Right atrium auricular region (tissue), 2 donors: ENCODE data around the gene MAB21L3. TPM values are rescaled to one million over a fixed set of nuclear protein-coding genes. Genes with fewer than 3 reads are reported as not detected.

Experiments used
- DNase-seq: peaks from one replicate; pipeline ENCODE4 v3.0.0-alpha.2; 2019; ENCODE audit warnings: low spot score
- H3K27ac ChIP-seq, 2 donors: fragments of 200-600 bp; sonication (generic); 1 replicate in 1 of 2; 2 replicates in 1 of 2; pipeline ENCODE4 v1.5.1; 2016 to 2019
- H3K27me3 ChIP-seq, 2 donors: fragments of 200-600 bp; sonication (generic); one replicate each; pipeline versions ENCODE4 v1.5.1 to v1.6.0; 2017 to 2019
- H3K36me3 ChIP-seq: fragments of 200-600 bp; sonication (generic); one replicate; pipeline ENCODE4 v1.5.1; 2016
- H3K4me1 ChIP-seq, 2 donors: fragments of 200-600 bp; sonication (generic); one replicate each; pipeline versions ENCODE4 v1.5.1 to v1.6.0; 2017 to 2019
- H3K4me3 ChIP-seq, 2 donors: fragments of 200-600 bp; sonication (generic); 1 replicate in 1 of 2; 2 replicates in 1 of 2; pipeline ENCODE4 v1.5.1; 2017 to 2019; ENCODE audit warnings: mild to moderate bottlenecking in 1 of 2, moderate library complexity in 1 of 2
- H3K9me3 ChIP-seq, 2 donors: fragments of 200-600 bp; sonication (generic); one replicate each; pipeline ENCODE4 v1.5.1; 2019
- total RNA-seq, 2 donors: library from RNA; depleted of rRNA; stranded (reverse); fragments of >200 nt; gene quantifications; one replicate each; pipeline ENCODE4 v1.1.0, GENCODE V29; 2016
- TF ChIP-seq, protein P1 (sequence below), 2 donors: fragments of 200-600 bp; sonication (generic); IDR thresholded peaks; one replicate each; pipeline ENCODE4 v1.5.1; 2019; ENCODE audit warnings: antibody characterized with exemption in 2 of 2

Gene MAB21L3
- total RNA-seq, 2 donors from 2014 or later: not detected

DNA sequence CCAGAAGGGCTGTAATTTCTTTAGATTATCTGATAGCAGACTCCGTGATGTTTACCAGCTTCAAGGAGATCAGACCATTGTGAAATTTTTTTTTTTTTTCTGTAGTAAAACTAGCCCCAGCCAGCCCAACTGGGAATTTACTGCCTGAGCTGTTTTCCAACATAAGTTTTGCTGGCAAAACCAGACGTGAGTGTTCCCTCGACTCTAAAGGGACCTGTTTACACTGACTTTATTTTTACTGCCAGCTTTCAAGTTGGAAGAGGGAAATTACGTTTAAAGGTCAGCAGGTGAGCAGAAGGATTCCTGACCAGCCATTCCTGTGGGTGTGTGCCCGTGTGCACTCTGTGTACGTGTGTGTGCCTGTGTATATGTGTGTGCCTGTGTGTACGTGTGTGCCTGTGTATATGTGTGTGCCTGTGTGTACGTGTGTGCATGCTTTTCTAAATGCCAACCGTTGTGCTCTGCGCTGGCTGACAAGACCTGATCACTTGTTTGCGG is 374 bp downstream of the MAB21L3 start:
- no peaks in the 10 kb centered on the region for H3K27me3 ChIP-seq
- H3K36me3 ChIP-seq: no peaks in the 10 kb centered on the region
- no peak overlapping the region for H3K4me3 ChIP-seq
- TF ChIP-seq, protein P1, sequence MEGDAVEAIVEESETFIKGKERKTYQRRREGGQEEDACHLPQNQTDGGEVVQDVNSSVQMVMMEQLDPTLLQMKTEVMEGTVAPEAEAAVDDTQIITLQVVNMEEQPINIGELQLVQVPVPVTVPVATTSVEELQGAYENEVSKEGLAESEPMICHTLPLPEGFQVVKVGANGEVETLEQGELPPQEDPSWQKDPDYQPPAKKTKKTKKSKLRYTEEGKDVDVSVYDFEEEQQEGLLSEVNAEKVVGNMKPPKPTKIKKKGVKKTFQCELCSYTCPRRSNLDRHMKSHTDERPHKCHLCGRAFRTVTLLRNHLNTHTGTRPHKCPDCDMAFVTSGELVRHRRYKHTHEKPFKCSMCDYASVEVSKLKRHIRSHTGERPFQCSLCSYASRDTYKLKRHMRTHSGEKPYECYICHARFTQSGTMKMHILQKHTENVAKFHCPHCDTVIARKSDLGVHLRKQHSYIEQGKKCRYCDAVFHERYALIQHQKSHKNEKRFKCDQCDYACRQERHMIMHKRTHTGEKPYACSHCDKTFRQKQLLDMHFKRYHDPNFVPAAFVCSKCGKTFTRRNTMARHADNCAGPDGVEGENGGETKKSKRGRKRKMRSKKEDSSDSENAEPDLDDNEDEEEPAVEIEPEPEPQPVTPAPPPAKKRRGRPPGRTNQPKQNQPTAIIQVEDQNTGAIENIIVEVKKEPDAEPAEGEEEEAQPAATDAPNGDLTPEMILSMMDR (IDR thresholded peaks at IDR 0.05): no peak
- no peak overlapping the region for H3K27ac ChIP-seq
- no peak for DNase-seq
- H3K4me1 ChIP-seq: no peaks in the 10 kb centered on the region
- H3K9me3 ChIP-seq: no peaks in the 10 kb centered on the region

DNA sequence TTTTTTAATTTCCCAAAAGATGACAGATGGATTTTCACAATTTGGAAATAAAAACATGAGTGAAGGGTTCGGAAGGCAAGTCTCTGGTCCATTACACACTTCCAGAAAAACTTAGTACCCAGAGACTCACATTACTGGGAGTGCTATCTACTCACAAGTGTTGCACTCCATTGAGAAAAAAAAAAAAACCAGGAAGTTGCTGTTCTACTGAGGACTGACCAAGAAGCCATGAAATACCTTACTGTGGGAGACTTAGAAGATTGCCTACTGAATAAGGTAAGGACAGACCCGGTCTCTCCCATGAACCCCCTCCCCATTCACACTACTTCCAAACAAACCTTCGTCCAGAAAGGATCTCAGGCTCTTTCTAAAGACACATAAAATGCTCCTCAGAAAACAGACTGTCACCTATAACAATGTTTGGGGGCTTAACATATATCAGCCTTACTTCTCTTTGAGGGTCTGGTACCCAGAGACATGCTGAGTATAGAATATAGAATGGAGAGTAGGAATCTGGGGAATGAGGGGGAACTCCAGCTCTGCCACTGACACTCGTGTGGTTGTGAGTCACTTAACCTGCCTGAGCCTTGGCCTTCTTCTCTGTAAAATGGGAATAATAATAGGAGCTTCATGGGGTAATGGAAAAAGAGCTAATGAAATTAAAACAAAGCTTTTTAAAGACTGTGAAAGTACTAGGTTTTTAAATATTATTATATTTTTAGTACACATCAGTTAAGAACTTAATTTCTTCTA is 1.4 kb downstream of the MAB21L3 start:
- Histone ChIP-seq H3K4me1 (no peaks in the 10 kb centered on the region), H3K27ac (no peak overlapping the region), H3K9me3 (no peaks in the 10 kb centered on the region), H3K4me3 (no peak overlapping the region), H3K27me3 (no peaks in the 10 kb centered on the region), H3K36me3 (no peaks in the 10 kb centered on the region)
- DNase-seq: no peak
- TF ChIP-seq, protein P1 (IDR thresholded peaks at IDR 0.05): no peak

DNA sequence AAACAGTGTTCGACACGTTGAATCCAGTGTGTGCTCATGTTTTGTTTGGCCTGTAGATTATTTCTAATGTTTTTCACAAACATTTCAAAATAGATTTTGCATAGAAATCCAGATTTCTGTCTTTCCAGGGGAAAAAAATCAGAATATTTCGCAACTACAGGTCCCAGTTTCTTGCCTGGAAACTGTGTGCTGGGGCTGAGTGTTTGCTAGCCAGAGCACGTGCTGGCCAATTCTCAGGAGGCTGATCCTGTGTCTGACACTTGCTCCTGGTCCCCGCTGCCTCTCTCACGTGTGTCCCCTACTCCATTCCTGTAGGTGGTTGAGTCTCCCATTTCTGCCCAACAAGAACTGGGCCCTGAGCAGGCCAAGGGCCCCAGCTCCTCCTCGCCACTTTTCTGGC is 2.4 kb downstream of the MAB21L3 start:
- no peaks in the 10 kb centered on the region for H3K9me3 ChIP-seq
- no peak overlapping the region for H3K27ac ChIP-seq
- no peaks in the 10 kb centered on the region for H3K4me1 ChIP-seq
- no peak overlapping the region for H3K4me3 ChIP-seq
- H3K27me3 ChIP-seq: no peaks in the 10 kb centered on the region
- no peak for DNase-seq
- TF ChIP-seq, protein P1 (IDR thresholded peaks at IDR 0.05): no peak
- no peaks in the 10 kb centered on the region for H3K36me3 ChIP-seq

DNA sequence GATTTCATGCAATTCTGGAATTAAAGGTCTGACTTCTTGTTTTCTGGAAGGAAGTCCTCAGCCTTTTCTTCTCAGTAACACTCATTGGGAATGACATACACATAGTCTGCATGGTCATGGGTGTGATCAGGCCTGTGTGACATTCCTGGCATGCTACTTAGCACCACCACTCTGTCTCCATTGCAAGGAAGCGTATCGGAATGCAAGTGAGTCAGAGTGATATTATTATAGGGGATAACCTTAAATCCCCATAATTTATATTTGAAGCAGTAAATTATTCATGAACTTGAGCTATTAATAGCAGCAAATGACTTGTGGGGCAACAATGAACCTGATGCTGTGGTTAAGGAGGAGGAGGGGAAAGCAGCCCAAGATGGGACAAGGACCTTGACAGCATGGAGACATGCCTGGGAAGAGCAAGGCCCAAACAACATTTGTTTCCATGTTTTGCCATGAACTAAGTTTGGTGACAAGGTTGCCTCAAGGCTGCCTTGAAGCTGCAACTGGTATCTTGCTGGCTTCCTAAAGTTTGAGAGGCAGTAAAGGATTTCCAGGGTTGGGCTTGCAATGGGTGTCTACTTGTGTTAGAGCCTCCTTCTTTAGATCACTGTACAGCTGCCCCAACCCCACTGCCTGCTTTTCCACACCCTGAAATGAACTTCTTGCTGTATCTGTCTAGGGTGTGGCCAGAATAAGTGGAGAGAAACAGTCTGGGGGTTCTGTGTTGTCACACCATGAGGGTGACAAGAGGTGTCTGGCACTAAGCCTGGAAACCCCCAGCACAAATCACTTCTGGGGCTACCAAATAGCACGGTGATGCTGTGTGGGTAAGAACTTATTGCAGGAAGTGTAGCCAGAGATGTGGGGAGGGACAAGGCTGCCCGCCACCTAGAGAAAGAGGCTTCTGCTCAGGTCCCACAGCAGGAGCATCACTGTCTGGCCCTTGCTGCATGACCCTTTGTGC is 4.6 kb downstream of the MAB21L3 start:
- Histone ChIP-seq H3K4me1 (no peaks in the 10 kb centered on the region), H3K9me3 (no peaks in the 10 kb centered on the region), H3K36me3 (no peaks in the 10 kb centered on the region), H3K27ac (no peak overlapping the region), H3K27me3 (no peaks in the 10 kb centered on the region), H3K4me3 (no peak overlapping the region)
- TF ChIP-seq, protein P1 (IDR thresholded peaks at IDR 0.05): no peak
- DNase-seq: no peak

DNA sequence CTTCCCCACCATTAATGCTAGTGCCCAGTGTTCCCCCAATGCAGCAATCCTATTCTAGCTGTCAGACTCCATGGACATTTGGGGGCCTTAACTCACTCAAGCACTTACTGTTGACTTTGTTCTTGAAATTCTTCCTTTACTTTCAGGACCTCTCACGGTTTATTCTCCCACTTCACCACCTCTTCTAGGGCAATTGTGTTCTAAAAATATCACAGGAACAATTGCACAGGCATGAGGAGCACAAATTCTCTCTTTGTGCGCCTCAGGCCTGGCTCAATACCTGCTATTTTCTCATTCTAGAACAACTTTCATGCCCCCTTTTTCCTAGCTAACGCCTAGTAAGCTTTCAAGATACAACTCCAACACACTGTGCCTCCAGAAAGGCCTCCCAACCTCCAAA is 7.3 kb downstream of the MAB21L3 start:
- Histone ChIP-seq H3K27me3 (no peaks in the 10 kb centered on the region), H3K4me3 (no peak overlapping the region), H3K36me3 (no peaks in the 10 kb centered on the region), H3K4me1 (no peaks in the 10 kb centered on the region), H3K9me3 (no peaks in the 10 kb centered on the region), H3K27ac (no peak overlapping the region)
- no peak for DNase-seq
- TF ChIP-seq, protein P1 (IDR thresholded peaks at IDR 0.05): no peak
